Measurements from ENCODE around the gene MLF2. TPM values are rescaled to one million over a fixed set of nuclear protein-coding genes. Genes with fewer than 3 reads are reported as not detected.

Gene MLF2
- total and polyA plus RNA-seq, 2 of the 13 experiments (the other 11 are each of a cell fraction or from before 2014, with no cell fraction given), result 88.1 to 167 TPM

GRCh38 chr12:6753772-6754356 is 923 bp upstream of the MLF2 start (continued):
- TF ChIP-seq TBL1XR1 (IDR thresholded peaks at IDR 0.05; ENCODE audit: borderline replicate concordance, low read length, partially characterized antibody), result peak; percentile 14
- TF ChIP-seq SIN3A (IDR thresholded peaks at IDR 0.05; ENCODE audit: borderline replicate concordance, low read depth, low read length), result no peak
- TF ChIP-seq MATR3 (CRISPR knock-in tag; IDR thresholded peaks at IDR 0.05), result no peak
- no peak for TF ChIP-seq HDAC6 (IDR thresholded peaks at IDR 0.05; ENCODE audit: low read depth, low read length)
- TF ChIP-seq ZSCAN20 (CRISPR knock-in tag; IDR thresholded peaks at IDR 0.05; ENCODE audit: borderline replicate concordance), result no peak
- no peak; the same call in 1 of the 2 replicates for TF ChIP-seq PATZ1 (CRISPR knock-in tag; IDR thresholded peaks at IDR 0.05)
- TF ChIP-seq PHF21A (CRISPR knock-in tag; IDR thresholded peaks at IDR 0.05), result peak; percentile 35
- TF ChIP-seq AKAP8 (CRISPR knock-in tag; IDR thresholded peaks at IDR 0.05), result peak; percentile 70; the same call in 1 of the 2 replicates
- TF ChIP-seq ZNF784 (CRISPR knock-in tag; IDR thresholded peaks at IDR 0.05; ENCODE audit: borderline replicate concordance), result no peak
- TF ChIP-seq E2F1 (CRISPR knock-in tag; IDR thresholded peaks at IDR 0.05), result no peak
- peak; percentile 48; the same call in 1 of the 2 replicates for TF ChIP-seq SIN3B (IDR thresholded peaks at IDR 0.05; ENCODE audit: low read length)
- TF ChIP-seq SAP130 (CRISPR knock-in tag; IDR thresholded peaks at IDR 0.05; ENCODE audit: low read depth), result peak; percentile 2; the same call in 1 of the 2 replicates
- 0 out of 2 replicates have a peak, but pooled peaks have one; percentile 30 for TF ChIP-seq RARA (CRISPR knock-in tag; IDR thresholded peaks at IDR 0.05)
- TF ChIP-seq HDAC1 (CRISPR knock-in tag; IDR thresholded peaks at IDR 0.05), result peak; percentile 35
- TF ChIP-seq NCOA2 (CRISPR knock-in tag; IDR thresholded peaks at IDR 0.05), result no peak; the same call in 1 of the 2 replicates
- TF ChIP-seq RFXAP (CRISPR knock-in tag; IDR thresholded peaks at IDR 0.05; ENCODE audit: borderline replicate concordance), result no peak
- TF ChIP-seq CSRNP1 (CRISPR knock-in tag; IDR thresholded peaks at IDR 0.05), result 0 out of 2 replicates have a peak, but pooled peaks have one; percentile 2
- TF ChIP-seq ZNF557 (CRISPR knock-in tag; IDR thresholded peaks at IDR 0.05), result no peak
- 0 out of 2 replicates have a peak, but pooled peaks have one; percentile 9 for TF ChIP-seq PITX1 (CRISPR knock-in tag; IDR thresholded peaks at IDR 0.05)
- 0 out of 2 replicates have a peak, but pooled peaks have one; percentile 13 for TF ChIP-seq HNRNPL (IDR thresholded peaks at IDR 0.05; ENCODE audit: low read depth, low read length)
- peak; percentile 7; the same call in 1 of the 2 replicates for TF ChIP-seq ZNF788 (CRISPR knock-in tag; IDR thresholded peaks at IDR 0.05; ENCODE audit: borderline replicate concordance)
- 0 out of 2 replicates have a peak, but pooled peaks have one; percentile 98 for TF ChIP-seq CTCF (CRISPR knock-in tag; IDR thresholded peaks at IDR 0.05)
- peak; percentile 7 to 62; a peak in 2 of 4 replicates for TF ChIP-seq NR2F1 (CRISPR knock-in tag; IDR thresholded peaks at IDR 0.05)
